CD4-positive, alpha-beta T cell treated with Interleukin-2 at 100 ng/mL for 4 hours (primary cell): ENCODE results near the gene CPN2.

Experiments
- DNase-seq: peaks from one replicate; pipeline ENCODE4 v3.0.0-alpha.2; 2020; ENCODE audit warnings: low spot score

Gene CPN2

GRCh38 chr3:194327218-194328052 is 23.7 kb downstream of the CPN2 start:
- DNase-seq: no peak

GRCh38 chr3:194326968-194327217 is 24.2 kb downstream of the CPN2 start:
- DNase-seq: no peak

GRCh38 chr3:194326192-194326967 is 24.7 kb downstream of the CPN2 start:
- DNase-seq: no peak

- DNase-seq: no peak
These were observed 25.5 kb downstream of the CPN2 start for GRCh38 chr3:194325424-194326153.

GRCh38 chr3:194324823-194325327 is 26.3 kb downstream of the CPN2 start:
- no peak for DNase-seq

GRCh38 chr3:194323785-194324735 is 27.1 kb downstream of the CPN2 start:
- peak; percentile 36 for DNase-seq

GRCh38 chr3:194322678-194323211 is 28.4 kb downstream of the CPN2 start:
- DNase-seq: no peak

- no peak for DNase-seq
These were observed 29.2 kb downstream of the CPN2 start for GRCh38 chr3:194321693-194322640.

- DNase-seq: no peak
These were observed 30.3 kb downstream of the CPN2 start for GRCh38 chr3:194320744-194321243.

- no peak for DNase-seq
These were observed 31.0 kb downstream of the CPN2 start for GRCh38 chr3:194320100-194320499.

- no peak for DNase-seq
These were observed 32.5 kb downstream of the CPN2 start for GRCh38 chr3:194318511-194319161.

GRCh38 chr3:194316918-194317317 is 34.2 kb downstream of the CPN2 start:
- no peak for DNase-seq

- DNase-seq: no peak
These were observed 35.2 kb downstream of the CPN2 start for GRCh38 chr3:194315965-194316361.

- peak; percentile 80 for DNase-seq
These were observed 35.8 kb downstream of the CPN2 start for GRCh38 chr3:194315088-194315964.

- DNase-seq: no peak
These were observed 36.6 kb downstream of the CPN2 start for GRCh38 chr3:194314388-194315068.

GRCh38 chr3:194313560-194314387 is 37.4 kb downstream of the CPN2 start:
- no peak for DNase-seq

- no peak for DNase-seq
These were observed 38.3 kb downstream of the CPN2 start for GRCh38 chr3:194312743-194313281.
